ENCODE measurements around the gene PLXNB2.
"Not testable (repeated sequence)": the region's sequence is repeated elsewhere in the genome, so short reads cannot be mapped to it uniquely, and the experiment has no call there.

Gene PLXNB2

GRCh38 chr22:50339945-50340879 lies 32.8 kb upstream of the PLXNB2 start:
- H3K36me3 ChIP-seq (ENCODE audit: control insufficient read depth, insufficient read depth, low read length): no peaks in the 10 kb centered on the region
- 91 to 92% methylated on average over 8 of the region's 12 CpGs for WGBS, 2 experiments (ENCODE audit: insufficient coverage in 2 of 2)
- H3K9me3 ChIP-seq (ENCODE audit: control insufficient read depth, low read length): no peaks in the 10 kb centered on the region
- H3K4me1 ChIP-seq (ENCODE audit: control insufficient read depth, insufficient read depth, low read length, poor library complexity, severe bottlenecking): no peaks in the 10 kb centered on the region
- no peak overlapping the region for H3K27ac ChIP-seq (ENCODE audit: low read depth, low read length, severe bottlenecking)
- H3K4me3 ChIP-seq (ENCODE audit: extremely low read depth, insufficient read depth, low read length, poor library complexity, severe bottlenecking): no peak overlapping the region

- H3K27ac ChIP-seq (ENCODE audit: low read depth, low read length, severe bottlenecking): no peak overlapping the region
- no peak overlapping the region for H3K4me3 ChIP-seq (ENCODE audit: extremely low read depth, insufficient read depth, low read length, poor library complexity, severe bottlenecking)
Measured at GRCh38 chr22:50338860-50339462, 31.5 kb upstream of the PLXNB2 start.

GRCh38 chr22:50338042-50338573 lies 30.7 kb upstream of the PLXNB2 start:
- H3K9me3 ChIP-seq (ENCODE audit: control insufficient read depth, low read length): no peaks in the 10 kb centered on the region
- H3K27ac ChIP-seq (ENCODE audit: low read depth, low read length, severe bottlenecking): no peak overlapping the region
- no peaks in the 10 kb centered on the region for H3K36me3 ChIP-seq (ENCODE audit: control insufficient read depth, insufficient read depth, low read length)
- H3K4me3 ChIP-seq (ENCODE audit: extremely low read depth, insufficient read depth, low read length, poor library complexity, severe bottlenecking): no peak overlapping the region
- H3K4me1 ChIP-seq (ENCODE audit: control insufficient read depth, insufficient read depth, low read length, poor library complexity, severe bottlenecking): no peaks in the 10 kb centered on the region
- WGBS, 2 experiments (ENCODE audit: insufficient coverage in 2 of 2): 91 to 94% methylated on average over 5 of the region's 5 CpGs

More at GRCh38 chr22:50338860-50339462, 31.5 kb upstream of the PLXNB2 start:
- Histone ChIP-seq H3K36me3 (ENCODE audit: control insufficient read depth, insufficient read depth, low read length) (no peaks in the 10 kb centered on the region), H3K9me3 (ENCODE audit: control insufficient read depth, low read length) (no peaks in the 10 kb centered on the region), H3K4me1 (ENCODE audit: control insufficient read depth, insufficient read depth, low read length, poor library complexity, severe bottlenecking) (no peaks in the 10 kb centered on the region)
- 91 to 96% methylated on average over 4 of the region's 4 CpGs for WGBS, 2 experiments (ENCODE audit: insufficient coverage in 2 of 2)

- no peaks in the 10 kb centered on the region for H3K4me1 ChIP-seq (ENCODE audit: control insufficient read depth, insufficient read depth, low read length, poor library complexity, severe bottlenecking)
- H3K4me3 ChIP-seq (ENCODE audit: extremely low read depth, insufficient read depth, low read length, poor library complexity, severe bottlenecking): no peak overlapping the region
- no peaks in the 10 kb centered on the region for H3K36me3 ChIP-seq (ENCODE audit: control insufficient read depth, insufficient read depth, low read length)
- H3K9me3 ChIP-seq (ENCODE audit: control insufficient read depth, low read length): no peaks in the 10 kb centered on the region
- H3K27ac ChIP-seq (ENCODE audit: low read depth, low read length, severe bottlenecking): no peak overlapping the region
- WGBS, 2 experiments (ENCODE audit: insufficient coverage in 2 of 2): 95 to 100% methylated on average over 3 to 13 of the region's 13 CpGs
Measured at GRCh38 chr22:50337262-50338041, 30.0 kb upstream of the PLXNB2 start.

- H3K4me1 ChIP-seq (ENCODE audit: control insufficient read depth, insufficient read depth, low read length, poor library complexity, severe bottlenecking); H3K36me3 ChIP-seq (ENCODE audit: control insufficient read depth, insufficient read depth, low read length); H3K4me3 ChIP-seq (ENCODE audit: extremely low read depth, insufficient read depth, low read length, poor library complexity, severe bottlenecking); H3K9me3 ChIP-seq (ENCODE audit: control insufficient read depth, low read length); H3K27ac ChIP-seq (ENCODE audit: low read depth, low read length, severe bottlenecking): not testable (repeated sequence)
- WGBS, 2 experiments (ENCODE audit: insufficient coverage in 2 of 2): 91 to 92% methylated on average over 5 of the region's 5 CpGs
Measured at GRCh38 chr22:50334433-50334832, 27.0 kb upstream of the PLXNB2 start.

GRCh38 chr22:50329236-50329635 lies 21.8 kb upstream of the PLXNB2 start:
- Histone ChIP-seq H3K9me3 (ENCODE audit: control insufficient read depth, low read length) (no peaks in the 10 kb centered on the region), H3K27ac (ENCODE audit: low read depth, low read length, severe bottlenecking) (no peak overlapping the region), H3K36me3 (ENCODE audit: control insufficient read depth, insufficient read depth, low read length) (no peaks in the 10 kb centered on the region), H3K4me1 (ENCODE audit: control insufficient read depth, insufficient read depth, low read length, poor library complexity, severe bottlenecking) (no peaks in the 10 kb centered on the region), H3K4me3 (ENCODE audit: extremely low read depth, insufficient read depth, low read length, poor library complexity, severe bottlenecking) (no peak overlapping the region)
- 93 to 96% methylated on average over 4 to 5 of the region's 6 CpGs for whole genome bisulfite sequencing, 2 experiments (ENCODE audit: insufficient coverage in 2 of 2)

GRCh38 chr22:50327711-50328019 lies 20.2 kb upstream of the PLXNB2 start:
- no peaks in the 10 kb centered on the region for H3K9me3 ChIP-seq (ENCODE audit: control insufficient read depth, low read length)
- H3K4me1 ChIP-seq (ENCODE audit: control insufficient read depth, insufficient read depth, low read length, poor library complexity, severe bottlenecking): no peaks in the 10 kb centered on the region
- H3K36me3 ChIP-seq (ENCODE audit: control insufficient read depth, insufficient read depth, low read length): no peaks in the 10 kb centered on the region
- 95 to 96% methylated on average over 22 of the region's 22 CpGs for WGBS, 2 experiments (ENCODE audit: insufficient coverage in 2 of 2)
- H3K27ac ChIP-seq (ENCODE audit: low read depth, low read length, severe bottlenecking): peak overlapping the region; percentile 71
- peak overlapping the region; percentile 46 for H3K4me3 ChIP-seq (ENCODE audit: extremely low read depth, insufficient read depth, low read length, poor library complexity, severe bottlenecking)

- Histone ChIP-seq H3K27ac (ENCODE audit: low read depth, low read length, severe bottlenecking) (peak within 1 kb of the TSS; percentile 71), H3K9me3 (ENCODE audit: control insufficient read depth, low read length) (no peaks in the 10 kb centered on the region)
- WGBS, 2 experiments (ENCODE audit: insufficient coverage in 2 of 2): 15 to 17% methylated on average over 94 to 101 of the region's 105 CpGs
Measured at GRCh38 chr22:50326956-50327710, 19.7 kb upstream of the PLXNB2 start, which contains the start of gene DENND6B. DENND6B (minus strand) TSS chr22:50327012; CDS start chr22:50326988, 24 bp downstream.

GRCh38 chr22:50326225-50326955 lies 18.9 kb upstream of the PLXNB2 start:
- H3K4me1 ChIP-seq (ENCODE audit: control insufficient read depth, insufficient read depth, low read length, poor library complexity, severe bottlenecking): no peaks in the 10 kb centered on the region
- H3K4me3 ChIP-seq (ENCODE audit: extremely low read depth, insufficient read depth, low read length, poor library complexity, severe bottlenecking): peak overlapping the region; percentile 40
- H3K27ac ChIP-seq (ENCODE audit: low read depth, low read length, severe bottlenecking): no peak overlapping the region
- H3K36me3 ChIP-seq (ENCODE audit: control insufficient read depth, insufficient read depth, low read length): no peaks in the 10 kb centered on the region
- 16 to 18% methylated on average over 47 to 50 of the region's 56 CpGs for WGBS, 2 experiments (ENCODE audit: insufficient coverage in 2 of 2)
- no peaks in the 10 kb centered on the region for H3K9me3 ChIP-seq (ENCODE audit: control insufficient read depth, low read length)

More at GRCh38 chr22:50326956-50327710, 19.7 kb upstream of the PLXNB2 start, which contains the start of gene DENND6B:
- H3K36me3 ChIP-seq (ENCODE audit: control insufficient read depth, insufficient read depth, low read length): no peaks in the 10 kb centered on the region
- H3K4me3 ChIP-seq (ENCODE audit: extremely low read depth, insufficient read depth, low read length, poor library complexity, severe bottlenecking): peak within 1 kb of the TSS; percentile 46
- no peaks in the 10 kb centered on the region for H3K4me1 ChIP-seq (ENCODE audit: control insufficient read depth, insufficient read depth, low read length, poor library complexity, severe bottlenecking)

Data from mesodermal cell (in vitro differentiated cells).